Measurements from ENCODE around the gene CASP8AP2. TPM values are rescaled to one million over a fixed set of nuclear protein-coding genes. Genes with fewer than 3 reads are reported as not detected.
"Not testable (repeated sequence)": the region's sequence is repeated elsewhere in the genome, so short reads cannot be mapped to it uniquely, and the experiment has no call there.

The CASP8AP2 gene
- total RNA-seq, 1 donor from 2014 or later = 40.9 TPM

DNA sequence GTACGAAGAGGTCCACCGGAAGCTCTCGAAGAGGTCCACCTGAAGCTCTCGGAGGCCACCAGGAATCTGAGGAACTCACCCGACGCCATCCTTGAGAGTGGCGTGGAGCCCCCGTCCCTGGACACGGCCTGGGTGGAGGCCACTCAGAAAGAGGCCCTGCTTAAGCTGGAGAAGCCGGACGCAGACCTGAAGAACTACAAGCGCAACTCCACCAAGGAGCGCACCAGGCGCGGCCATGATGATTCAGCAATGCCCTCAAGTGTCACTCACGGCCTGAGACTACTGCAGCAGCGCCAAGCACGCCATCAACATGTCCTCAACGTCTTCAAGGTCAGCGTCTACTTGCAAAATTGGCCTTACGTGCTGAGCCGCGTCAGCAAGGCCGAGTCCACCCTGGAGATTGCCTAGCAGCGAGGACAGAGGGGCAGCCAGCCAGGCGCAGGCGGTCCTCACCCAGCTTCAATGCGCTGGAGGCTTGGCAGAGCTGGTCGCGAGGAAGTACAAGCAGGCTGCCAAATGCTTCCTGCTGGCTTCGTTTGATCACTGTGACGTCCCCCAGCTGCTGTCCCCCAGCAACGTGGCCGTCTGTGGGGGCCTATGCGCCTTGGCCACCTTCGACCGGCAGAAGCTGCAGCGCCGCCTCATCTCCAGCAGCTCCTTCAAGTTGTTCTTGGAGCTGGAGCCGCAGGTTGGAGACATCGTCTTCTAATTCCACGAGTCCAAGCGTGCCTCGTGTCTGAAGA, 56.9 kb downstream of the CASP8AP2 start:
- intact Hi-C loops (cut with micrococcal nuclease) = no loop called here

DNA sequence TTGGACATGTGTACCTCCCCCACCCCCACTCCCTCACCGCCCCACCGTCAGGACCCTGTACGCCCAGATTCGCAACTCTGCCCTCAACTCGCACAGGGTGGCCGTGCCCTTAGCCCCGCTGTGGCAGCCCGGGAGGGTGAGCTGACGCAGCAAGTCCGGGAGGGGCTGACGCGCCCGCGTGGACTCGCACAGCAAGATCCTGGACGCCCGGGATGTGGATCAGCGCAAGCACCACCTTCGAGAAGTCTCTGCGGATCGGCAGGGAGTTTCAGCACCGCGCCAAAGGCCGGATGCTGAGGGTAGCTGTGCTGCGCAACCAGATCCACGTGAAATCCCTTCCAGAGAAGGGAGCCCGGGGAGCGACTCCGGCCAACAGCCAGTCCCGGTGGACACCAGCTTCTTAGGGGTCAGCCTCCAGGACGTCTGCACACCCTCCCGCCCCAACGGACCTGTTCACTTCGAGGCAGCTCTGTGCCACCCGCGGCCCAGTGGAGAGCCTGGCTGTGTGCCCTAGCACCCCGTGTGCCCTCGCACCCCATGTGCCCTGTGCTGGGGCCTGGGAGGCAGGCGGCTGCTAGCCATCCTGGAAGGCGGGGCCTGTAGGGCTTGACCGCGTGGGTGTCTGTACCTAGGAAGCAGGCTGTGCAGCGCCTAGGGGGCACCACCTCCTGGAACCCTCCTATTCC, 57.9 kb downstream of the CASP8AP2 start:
- intact Hi-C loops (cut with micrococcal nuclease) = no loop called here

- intact Hi-C loops (cut with micrococcal nuclease) = no loop called here
These were observed 58.4 kb downstream of the CASP8AP2 start for GRCh38 chr6:89888138-89888514.

DNA sequence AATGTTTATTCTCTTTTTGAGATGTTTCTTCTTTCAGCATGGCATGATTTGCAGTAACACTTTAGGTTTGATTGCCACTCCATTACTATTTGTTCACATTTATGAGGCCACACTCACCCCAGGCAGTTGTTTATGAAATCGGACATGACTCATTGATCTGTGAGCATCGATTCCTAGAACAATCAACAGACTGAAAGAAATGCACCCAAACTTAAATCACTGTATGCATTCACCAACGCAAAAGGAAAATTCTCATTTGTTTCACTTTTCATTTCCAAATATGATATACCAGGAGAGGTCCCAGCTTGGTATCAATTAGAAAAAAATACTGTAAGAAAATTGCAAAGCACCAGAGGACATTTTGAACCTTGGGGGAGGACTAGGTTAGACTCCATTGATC, 59.2 kb downstream of the CASP8AP2 start:
- intact Hi-C loops (cut with micrococcal nuclease) = no loop called here

DNA sequence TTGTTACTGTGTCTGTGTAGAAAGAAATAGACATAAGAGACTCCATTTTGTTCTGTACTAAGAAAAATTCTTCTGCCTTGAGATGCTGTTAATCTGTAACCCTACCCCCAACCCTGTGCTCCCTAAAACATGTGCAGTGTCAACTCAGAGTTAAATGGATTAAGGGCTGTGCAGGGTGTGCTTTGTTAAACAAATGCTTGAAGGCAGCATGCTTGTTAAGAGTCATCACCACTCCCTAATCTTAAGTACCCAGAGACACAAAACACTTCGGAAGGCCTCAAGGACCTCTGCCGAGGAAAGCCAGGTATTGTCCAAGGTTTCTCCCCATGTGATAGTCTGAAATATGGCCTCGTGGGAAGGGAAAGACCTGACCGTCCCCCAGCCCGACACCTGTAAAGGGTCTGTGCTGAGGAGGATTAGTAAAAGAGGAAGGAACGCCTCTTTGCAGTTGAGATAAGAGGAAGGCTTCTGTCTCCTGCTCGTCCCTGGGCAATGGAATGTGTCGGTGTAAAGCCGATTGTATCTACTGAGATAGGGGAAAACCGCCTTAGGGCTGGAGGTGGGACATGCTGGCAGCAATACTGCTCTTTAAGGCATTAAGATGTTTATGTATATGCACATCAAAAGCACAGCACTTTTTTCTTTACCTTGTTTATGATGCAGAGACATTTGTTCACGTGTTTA, 61.3 kb downstream of the CASP8AP2 start:
- intact Hi-C loops (cut with micrococcal nuclease) = not testable (repeated sequence)

GRCh38 chr6:89892577-89892976, 62.9 kb downstream of the CASP8AP2 start:
- intact Hi-C loops (cut with micrococcal nuclease) = not testable (repeated sequence)

GRCh38 chr6:89894169-89894568, 64.5 kb downstream of the CASP8AP2 start, which contains the start of gene GJA10:
GJA10 (plus strand) TSS chr6:89894469; CDS start chr6:89894469, 0 bp downstream.
- intact Hi-C loops (cut with micrococcal nuclease) = no loop called here

DNA sequence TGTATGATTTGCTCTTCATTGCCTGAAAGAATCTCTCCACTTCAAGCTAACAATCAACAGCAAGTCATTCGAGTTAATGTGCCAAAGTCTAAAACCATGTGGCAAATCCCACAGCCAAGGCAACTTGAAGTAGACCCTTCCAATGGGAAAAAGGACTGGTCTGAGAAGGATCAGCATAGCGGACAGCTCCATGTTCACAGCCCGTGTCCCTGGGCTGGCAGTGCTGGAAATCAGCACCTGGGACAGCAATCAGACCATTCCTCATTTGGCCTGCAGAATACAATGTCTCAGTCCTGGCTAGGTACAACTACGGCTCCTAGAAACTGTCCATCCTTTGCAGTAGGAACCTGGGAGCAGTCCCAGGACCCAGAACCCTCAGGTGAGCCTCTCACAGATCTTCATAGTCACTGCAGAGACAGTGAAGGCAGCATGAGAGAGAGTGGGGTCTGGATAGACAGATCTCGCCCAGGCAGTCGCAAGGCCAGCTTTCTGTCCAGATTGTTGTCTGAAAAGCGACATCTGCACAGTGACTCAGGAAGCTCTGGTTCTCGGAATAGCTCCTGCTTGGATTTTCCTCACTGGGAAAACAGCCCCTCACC, 65.7 kb downstream of the CASP8AP2 start:
- intact Hi-C loops (cut with micrococcal nuclease) = no loop called here

- intact Hi-C loops (cut with micrococcal nuclease) = not testable (repeated sequence)
These were observed 80.6 kb downstream of the CASP8AP2 start for GRCh38 chr6:89910001-89910901.

- intact Hi-C loops (cut with micrococcal nuclease) = no loop called here
These were observed 81.2 kb downstream of the CASP8AP2 start for GRCh38 chr6:89910902-89911240.

DNA sequence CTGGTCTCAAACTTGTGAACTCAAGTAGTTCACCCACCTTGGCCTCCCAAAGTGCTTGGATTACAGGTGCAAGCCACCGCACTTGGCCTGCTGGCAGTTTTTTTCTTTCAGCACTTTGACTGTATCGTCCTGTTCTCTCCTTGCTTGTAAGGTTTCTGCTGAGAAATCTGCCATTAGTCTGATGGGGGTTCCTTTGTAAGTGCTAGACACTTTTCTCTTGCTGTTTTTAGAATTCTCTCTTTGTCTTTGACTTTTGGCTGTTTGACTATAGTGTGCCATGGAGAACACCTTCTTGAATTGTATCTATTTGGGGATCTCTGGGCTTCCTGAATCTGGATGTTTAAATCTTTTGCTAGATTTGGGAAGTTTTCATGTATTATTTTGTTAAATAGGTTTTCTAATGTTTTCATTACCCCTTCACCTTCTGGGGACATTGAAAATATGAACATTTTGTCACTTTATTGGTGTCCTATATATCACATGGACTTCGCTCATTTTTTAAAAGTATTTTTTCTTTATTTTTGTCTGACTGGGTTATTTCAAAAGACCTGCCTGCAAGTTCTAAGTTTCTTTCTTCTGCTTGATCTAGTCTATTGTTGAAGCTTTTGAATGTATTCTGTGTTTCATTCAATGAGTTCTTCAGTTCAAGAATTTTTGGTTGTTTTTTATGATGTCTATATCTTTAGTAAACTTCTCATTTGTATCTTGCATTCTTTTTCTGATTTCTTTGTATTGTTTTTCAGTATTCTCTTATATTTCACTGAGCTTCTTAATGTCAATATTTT, 86.6 kb downstream of the CASP8AP2 start:
- intact Hi-C loops (cut with micrococcal nuclease) = no loop called here

GRCh38 chr6:89917216-89917615, 87.5 kb downstream of the CASP8AP2 start:
- intact Hi-C loops (cut with micrococcal nuclease) = no loop called here

- intact Hi-C loops (cut with micrococcal nuclease) = no loop called here
These were observed 88.2 kb downstream of the CASP8AP2 start for GRCh38 chr6:89917801-89918366.

Other genes with a start within 250 kb of the CASP8AP2 start
- 30.5 and 31.0 TPM in 2 replicates for gene LYRM2, start 191.1 kb upstream of the CASP8AP2 start, total RNA-seq
- gene MDN1, start 10.1 kb upstream of the CASP8AP2 start, total RNA-seq = 56.3 and 58.9 TPM in 2 replicates
- 0.14 TPM in 1 of 2 replicates, not detected in the other for gene GJA10, start 64.6 kb downstream of the CASP8AP2 start, total RNA-seq